Mammary epithelial cell (primary cell): ENCODE data around the gene TRMT10A.

ENCODE experiments used
- EZH2 ChIP-seq: IDR thresholded peaks from 2 replicates; pipeline ENCODE4 v1.6.1; 2012; ENCODE audit warnings: low read length, inconsistent platforms, borderline replicate concordance
- TF ChIP-seq, protein P1 (sequence below), 2 donors: IDR thresholded peaks in 1 of 2; conservative IDR thresholded peaks in 1 of 2; 2 replicates each; pipeline ENCODE4 v1.5.1; 2011 to 2012; ENCODE audit warnings: inconsistent platforms in 2 of 2, low read length in 2 of 2, mild to moderate bottlenecking in 2 of 2, control low read depth in 1 of 2, low read depth in 1 of 2; ENCODE audit not compliant: insufficient read depth in 1 of 2; ENCODE audit errors: extremely low read depth in 1 of 2

DNA sequence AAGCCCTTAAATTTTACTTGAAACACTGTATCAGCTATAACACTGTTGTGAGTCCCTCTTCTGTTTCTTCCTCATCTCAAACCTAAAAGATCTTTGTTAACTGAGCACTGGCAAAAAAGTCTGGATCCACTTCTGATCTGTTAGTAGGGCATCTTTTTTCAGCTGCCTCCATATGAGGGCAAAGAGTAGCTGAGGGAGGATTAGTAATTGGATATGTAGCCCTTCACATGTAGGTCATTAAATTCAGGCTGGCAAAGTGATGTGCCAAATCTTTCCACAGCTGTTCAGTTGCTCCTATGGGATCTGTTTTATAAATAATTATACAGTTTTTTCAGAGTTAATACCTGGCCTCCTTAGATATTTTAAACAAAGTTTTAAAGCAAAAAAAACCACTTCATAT is 1.1 kb upstream of the TRMT10A start:
- TF ChIP-seq, protein P1, sequence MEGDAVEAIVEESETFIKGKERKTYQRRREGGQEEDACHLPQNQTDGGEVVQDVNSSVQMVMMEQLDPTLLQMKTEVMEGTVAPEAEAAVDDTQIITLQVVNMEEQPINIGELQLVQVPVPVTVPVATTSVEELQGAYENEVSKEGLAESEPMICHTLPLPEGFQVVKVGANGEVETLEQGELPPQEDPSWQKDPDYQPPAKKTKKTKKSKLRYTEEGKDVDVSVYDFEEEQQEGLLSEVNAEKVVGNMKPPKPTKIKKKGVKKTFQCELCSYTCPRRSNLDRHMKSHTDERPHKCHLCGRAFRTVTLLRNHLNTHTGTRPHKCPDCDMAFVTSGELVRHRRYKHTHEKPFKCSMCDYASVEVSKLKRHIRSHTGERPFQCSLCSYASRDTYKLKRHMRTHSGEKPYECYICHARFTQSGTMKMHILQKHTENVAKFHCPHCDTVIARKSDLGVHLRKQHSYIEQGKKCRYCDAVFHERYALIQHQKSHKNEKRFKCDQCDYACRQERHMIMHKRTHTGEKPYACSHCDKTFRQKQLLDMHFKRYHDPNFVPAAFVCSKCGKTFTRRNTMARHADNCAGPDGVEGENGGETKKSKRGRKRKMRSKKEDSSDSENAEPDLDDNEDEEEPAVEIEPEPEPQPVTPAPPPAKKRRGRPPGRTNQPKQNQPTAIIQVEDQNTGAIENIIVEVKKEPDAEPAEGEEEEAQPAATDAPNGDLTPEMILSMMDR (conservative IDR thresholded peaks at IDR 0.05 in 1 of 2, IDR thresholded peaks at IDR 0.05 in 1 of 2; ENCODE audit: extremely low read depth in 1 of 2, insufficient read depth in 1 of 2, low read depth in 1 of 2, low read length in 2 of 2): no peak
- no peak for TF ChIP-seq EZH2
